Stomach (tissue), 4 donors: ENCODE data around the gene CAV2.

Experiments
- CTCF ChIP-seq, 7 experiments: fragments of 450-650 bp in 4 of 7; fragments of 200-600 bp in 3 of 7; sonication (generic) in 3 of 7; IDR thresholded peaks; one replicate each; pipeline ENCODE4 v1.5.1; 2016 to 2019; ENCODE audit warnings: antibody characterized with exemption in 7 of 7, control low read depth in 2 of 7, mild to moderate bottlenecking in 1 of 7
- POLR2AphosphoS5 ChIP-seq, 3 donors: sonication (generic); formaldehyde crosslinking; IDR thresholded peaks; one replicate each; pipeline ENCODE4 v1.6.1; 2016; ENCODE audit warnings: antibody characterized with exemption in 3 of 3

DNA sequence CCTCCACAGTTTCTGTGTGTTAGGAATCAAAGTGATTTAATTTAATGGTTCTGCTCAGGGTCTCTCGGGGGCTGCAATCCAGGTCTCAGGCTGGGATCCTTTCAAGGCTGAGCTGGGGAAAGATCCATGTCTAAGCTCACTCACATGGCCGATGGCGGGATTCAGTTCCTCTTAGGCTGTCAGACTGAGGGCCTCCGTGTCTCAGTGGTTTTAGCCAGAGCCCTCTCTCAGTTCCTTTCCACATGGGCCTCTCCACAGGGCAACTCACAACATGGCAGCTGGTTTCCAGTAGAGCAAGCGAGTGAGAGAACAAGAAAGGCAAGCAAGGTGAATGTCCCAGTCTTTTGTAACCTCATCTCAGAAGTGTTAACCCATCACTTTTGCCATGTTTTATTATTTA, 52.2 kb downstream of the CAV2 start:
- TF ChIP-seq POLR2AphosphoS5 (IDR thresholded peaks at IDR 0.05), result no peak
- no peak for TF ChIP-seq CTCF (IDR thresholded peaks at IDR 0.05)
